NCI-H187 (cell line): ENCODE measurements around the gene KCTD21.
A peak's percentile ranks its signal among the peaks of the same experiment; 100 is the strongest.
"Not testable (repeated sequence)": the region's sequence is repeated elsewhere in the genome, so short reads cannot be mapped to it uniquely, and the experiment has no call there.

ENCODE experiments used
- DNase-seq, 2 experiments: peaks; one replicate each; lab custom pipeline; 2025; lab: John Stamatoyannopoulos, UW

The KCTD21 gene

DNA sequence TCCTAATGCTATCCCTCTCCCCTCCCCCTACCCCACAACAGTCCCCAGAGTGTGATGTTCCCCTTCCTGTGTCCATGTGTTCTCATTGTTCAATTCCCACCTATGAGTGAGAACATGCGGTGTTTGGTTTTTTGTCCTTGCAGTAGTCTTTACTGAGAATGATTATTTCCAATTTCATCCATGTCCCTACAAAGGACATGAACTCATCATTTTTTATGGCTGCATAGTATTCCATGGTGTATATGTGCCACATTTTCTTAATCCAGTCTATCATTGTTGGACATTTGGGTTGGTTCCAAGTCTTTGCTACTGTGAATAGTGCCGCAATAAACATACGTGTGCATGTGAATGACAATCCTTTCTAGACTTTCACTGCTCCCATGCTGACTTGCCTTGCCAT is 12.6 kb downstream of the KCTD21 start:
- not testable (repeated sequence) for DNase-seq

DNA sequence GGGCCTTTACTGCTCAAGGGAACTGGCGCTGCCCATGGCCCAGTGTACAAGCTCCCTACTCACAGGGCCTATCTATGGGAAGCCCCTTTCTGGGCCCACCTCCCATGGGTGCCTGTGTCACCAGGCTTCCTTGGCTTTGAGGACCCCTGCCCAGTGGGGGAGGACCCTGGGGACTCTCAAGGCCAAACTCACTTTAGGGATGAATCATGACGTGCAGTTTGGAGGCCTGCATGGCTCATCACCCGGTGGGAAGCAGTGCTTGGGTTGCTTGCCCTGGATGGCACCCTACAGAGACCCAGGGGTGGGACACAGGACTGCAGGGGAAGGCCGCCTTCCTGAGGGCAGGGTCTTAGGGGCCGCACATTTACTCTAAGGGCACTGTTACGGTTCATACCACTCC is 16.5 kb downstream of the KCTD21 start:
- no peak for DNase-seq

DNA sequence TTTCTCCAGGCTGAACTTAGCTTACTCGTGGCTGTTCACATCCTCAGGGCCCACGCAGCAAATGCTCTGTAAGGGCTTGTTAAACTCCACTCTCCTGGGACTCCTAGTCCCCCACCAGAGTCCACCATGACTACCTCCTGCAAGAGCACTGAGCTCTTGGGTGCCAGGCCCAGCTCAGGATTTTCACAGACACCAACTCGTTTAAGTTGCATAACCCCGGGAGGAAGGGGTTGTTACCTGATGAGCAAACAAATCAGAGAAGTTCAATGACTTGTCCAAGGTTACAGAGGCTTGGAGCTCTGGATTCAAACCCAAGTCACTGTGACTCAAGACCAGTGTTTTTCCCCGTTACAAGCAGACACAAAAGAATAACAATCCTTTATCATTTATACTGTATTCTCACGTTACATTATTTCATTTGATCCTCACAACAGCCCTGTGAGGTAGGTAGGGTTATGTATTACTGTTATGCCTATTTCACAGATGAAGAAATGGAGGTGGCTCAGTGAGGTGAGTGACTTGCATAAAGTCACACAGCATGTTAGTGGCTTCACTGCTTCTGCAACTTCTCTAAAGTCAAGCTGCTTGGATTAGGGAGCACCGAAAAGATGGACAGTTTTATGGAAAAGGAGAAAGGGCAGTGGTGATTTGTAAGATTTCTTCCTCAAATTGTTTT is 17.4 kb downstream of the KCTD21 start:
- DNase-seq = no peak

DNA sequence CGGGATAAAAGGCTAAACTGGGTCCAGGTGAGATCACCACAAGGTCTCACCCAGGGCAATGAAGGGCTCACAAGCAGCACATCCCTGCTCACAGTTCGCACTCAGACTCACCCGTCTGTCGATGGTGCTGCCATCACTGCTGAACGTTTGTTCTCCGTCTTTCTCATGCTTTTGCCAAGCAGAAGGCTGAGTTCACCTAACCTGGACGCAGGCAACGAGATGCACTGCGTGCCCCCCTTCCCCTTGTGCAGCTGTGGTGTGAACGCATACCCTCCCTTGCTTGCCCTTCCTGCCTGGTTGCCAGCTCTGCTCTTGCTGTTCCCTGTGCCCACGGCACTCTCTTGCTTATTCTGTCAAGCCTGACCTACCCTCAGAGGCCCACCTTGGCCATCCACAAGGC is 18.0 kb downstream of the KCTD21 start:
- DNase-seq = no peak

DNA sequence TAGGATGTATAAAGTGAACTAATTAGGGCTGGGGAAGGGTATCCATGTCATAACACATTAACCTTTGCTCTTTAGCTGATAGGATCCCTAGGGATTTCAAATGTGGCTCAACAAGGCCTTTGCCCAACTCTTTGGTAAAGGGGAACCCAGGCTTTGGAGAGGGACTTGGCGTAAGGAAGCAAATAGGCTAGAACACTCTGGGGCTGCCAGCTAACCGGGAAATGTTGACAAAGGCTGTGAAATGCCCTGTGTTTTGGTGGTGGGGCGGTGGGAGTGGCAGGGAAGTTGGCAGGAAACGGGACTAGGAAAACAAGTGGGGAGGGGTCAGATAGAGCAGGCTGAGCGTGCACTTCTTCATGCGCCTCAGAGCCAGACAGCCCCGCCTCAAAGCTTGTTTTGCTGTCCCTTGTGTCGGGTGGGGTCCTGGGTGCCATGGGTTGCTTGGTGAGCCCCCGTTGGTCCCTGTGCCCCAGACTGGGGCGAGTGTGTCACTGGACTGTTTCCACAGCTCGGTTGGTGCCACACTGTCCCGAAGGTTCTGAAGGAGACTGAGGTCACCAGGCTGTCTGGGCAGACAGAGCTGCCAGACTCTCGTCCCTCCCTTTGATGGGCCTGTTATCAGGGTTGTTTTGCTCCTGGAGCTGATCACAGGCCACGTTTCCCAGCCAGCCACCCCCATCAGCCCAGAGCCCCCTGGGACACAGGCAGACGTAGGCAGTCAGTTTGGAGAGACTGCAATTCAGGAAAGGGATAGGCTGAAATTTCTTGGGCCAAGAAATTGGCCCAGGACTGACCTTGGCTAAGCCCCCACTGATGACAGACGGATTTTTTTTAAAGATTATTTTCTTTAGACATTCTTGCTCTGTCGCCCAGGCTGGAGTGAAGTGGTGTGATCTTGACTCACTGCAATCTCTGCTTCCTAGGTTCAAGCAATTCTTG is 19.6 kb downstream of the KCTD21 start:
- DNase-seq = no peak

DNA sequence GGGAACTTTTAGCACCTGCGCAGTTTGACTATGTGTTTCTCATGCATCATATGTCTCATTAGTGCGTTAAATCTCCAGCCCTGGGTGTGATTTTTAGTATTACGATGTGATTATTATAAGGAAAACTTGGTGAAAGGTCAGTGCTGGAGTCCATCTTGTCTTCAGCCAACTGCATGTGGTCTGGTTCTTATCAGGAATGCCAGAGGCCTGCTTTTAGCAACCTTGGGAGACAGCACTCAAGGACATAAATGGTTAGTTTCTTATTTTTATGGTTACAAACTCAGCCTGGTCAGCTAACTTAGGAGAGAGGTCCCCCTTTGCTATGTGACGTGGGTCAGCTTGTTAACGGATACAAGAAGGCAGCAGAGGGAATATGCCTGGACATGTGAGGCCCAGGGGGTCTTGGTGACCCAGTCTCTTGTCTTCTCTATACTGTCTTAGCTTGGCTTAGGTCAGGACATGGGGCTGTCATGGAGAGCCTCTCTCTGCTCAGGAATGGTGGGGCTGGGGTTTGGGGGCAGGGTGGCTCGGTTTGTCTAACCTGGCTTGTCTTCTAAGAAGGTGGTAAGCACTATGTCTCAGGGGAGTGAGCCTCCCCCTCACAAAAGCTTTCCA is 21.5 kb downstream of the KCTD21 start:
- DNase-seq = no peak

DNA sequence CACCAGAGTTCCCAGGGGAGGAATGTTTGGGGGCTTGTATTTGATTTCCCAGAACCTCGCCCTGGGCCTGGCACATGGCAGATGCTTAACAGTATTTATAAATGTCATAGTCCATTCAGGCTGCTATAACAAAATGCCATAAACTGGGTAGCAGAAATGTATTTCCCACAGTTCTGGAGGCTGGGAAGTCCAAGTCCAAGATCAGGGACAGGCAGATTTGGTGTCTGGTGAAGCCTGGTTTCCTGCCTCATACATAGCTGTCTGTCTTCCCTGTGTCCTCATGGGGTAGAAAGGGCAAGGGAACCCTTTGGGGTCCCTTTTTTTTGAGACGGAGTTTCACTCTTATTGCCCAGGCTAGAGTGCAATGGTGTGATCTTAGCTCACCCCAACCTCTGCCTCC is 24.0 kb downstream of the KCTD21 start:
- no peak for DNase-seq

DNA sequence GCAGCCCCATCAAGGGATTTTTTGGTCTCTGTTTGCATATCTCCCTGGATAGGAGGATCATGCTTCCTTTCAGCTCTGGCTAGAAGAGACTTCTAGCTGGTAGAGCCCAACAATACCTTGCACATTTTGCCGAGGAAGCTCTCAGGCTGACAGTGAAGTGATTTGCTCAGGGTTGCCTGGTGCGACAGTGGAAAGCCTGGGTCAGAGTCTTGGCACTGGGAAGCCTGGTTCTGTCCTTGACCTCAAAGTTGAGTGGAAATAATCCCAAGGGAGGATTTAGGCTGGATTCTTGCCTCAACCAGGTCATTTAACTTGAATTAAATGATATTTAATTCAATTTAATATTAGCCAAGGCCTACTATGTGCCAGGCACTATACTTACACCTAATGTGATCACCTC is 24.6 kb downstream of the KCTD21 start:
- no peak for DNase-seq

DNA sequence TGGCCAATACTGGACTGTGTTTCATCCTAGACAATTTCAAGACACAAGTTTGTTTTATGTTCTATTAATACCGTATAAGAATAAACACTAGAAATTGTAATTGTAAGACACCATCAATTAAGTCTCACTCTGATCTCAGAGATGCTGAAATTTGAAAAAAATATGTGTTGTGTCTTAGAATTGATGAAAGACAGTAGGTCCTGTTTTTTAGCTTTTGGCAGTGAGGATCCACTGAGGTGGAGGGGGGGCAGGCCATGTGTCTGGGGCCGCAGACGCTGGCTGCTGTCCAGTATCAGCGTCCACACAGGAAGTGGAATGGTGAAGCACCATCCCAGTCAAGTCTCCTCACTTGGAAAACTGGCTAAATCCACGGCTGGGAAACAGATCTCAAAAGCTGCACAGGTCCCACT is 26.5 kb downstream of the KCTD21 start:
- DNase-seq = no peak

DNA sequence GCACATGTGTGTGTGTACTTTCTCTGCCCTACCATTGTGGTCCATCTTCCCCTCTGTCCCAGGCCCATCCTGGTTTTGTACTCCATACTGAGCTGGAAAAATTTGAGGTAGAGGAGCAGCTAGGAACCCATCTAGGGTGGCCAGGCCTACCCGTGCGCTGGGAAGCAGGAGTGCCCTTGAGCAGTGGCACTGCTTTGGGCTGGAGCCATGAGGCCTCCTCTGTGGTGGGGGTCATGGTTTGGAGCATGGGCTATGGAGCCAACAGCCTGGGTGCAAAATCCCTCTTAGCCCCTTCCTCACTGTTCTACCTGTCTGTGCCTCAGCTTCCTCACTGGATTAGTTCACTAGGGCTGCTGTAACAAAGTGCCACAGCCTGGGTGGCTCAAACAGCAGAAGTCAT is 27.1 kb downstream of the KCTD21 start:
- no peak for DNase-seq

DNA sequence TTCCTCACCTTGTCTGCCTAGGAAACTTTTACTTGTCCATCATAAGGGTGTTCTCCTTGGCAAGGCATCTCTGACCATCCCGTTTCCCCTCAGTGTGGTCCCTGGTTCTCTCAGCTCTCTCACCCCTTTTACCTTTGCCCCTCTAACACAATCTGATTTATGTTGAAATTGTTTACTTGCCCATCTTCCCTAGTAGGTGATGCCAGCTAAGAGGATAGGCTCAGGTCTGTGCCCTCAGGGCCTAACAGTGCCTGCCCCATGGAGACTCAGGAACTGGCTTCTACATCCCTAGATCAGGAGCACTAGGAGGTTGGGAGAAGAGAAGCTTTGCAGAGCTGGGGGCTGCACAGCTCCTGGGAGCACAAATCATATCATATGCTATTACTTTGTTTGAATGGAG is 27.9 kb downstream of the KCTD21 start:
- DNase-seq = no peak

DNA sequence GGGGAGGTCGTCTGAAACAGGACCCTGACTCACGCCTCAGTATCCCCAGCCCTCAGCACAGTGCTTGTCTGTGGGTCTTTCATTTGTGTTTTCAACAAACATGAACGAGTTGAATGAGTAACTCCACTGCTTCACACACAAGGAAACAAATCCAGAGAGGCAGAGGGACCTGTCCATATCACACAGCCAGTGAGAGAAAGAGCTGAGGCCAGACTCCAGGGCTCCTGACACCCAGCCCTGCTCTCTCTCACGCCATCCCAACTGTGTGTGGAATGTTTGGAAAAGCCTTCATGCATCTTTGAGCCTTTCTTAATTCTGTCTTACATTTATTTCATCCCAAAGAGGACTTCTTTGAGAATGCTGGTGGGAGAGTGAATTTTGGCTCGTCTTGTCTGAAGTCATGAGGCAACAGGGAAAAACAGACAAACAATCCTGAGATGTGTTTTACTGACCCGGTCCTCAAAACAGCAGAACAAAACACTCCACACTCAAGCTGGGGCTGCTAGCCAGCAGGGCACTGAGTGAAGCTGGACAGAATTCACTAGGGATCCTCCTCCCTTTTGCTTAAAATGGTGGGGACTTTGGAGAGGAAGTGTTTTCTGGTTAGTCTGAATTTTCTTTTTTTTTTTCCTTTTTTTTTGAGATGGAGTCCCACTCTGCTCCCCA is 29.3 kb downstream of the KCTD21 start:
- DNase-seq = no peak

DNA sequence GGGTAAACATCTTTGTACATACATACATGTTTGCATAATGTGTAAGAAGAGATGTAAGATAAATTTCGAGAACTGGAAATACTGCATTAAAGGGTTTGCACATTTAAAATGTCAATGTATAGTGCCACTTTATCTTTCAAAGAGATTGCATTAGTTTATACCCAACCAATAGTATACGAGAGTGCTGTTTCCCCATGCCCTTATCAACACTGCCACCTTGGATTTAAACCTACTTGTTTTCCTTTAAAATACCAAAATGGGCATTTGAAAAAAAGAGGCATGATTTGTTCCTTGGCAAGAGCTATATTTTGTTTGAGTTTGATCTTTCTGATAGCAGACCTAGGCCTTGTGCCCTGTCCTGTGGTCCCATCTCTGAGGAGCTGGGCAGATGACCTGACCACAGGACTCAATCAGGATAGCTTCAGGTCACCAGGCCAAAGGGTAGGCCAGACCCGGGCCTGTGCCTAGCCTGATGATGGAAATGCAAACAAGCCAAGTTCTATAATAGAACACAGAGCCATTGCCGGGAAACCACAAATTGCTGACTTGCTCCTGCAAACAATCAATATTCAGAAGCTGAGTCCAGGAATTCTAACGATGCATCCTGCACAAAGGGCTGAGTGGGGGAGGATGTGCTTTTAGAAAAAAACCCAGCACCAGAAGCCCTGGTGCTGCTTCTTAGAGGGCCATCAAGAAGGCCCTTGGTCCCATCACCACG is 32.1 kb downstream of the KCTD21 start:
- DNase-seq = no peak

DNA sequence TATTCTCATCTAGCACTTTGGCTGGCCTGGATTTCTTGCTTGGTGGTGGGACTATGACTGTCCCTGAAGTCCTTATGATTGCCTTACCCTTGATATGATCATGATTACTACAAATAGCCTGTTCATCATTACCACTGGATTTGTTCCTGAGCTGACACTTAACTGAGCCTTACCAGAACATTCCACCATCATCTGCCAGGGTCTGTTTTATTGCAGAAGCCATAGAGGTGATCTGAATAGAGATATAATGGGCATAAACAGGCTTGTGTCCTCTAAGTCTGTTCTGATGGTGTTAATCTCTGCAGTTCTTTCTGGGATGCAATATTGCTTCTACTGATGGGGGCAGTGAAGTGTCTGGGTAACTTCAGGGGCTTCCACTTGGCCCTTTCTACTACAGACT is 36.6 kb downstream of the KCTD21 start:
- no peak for DNase-seq

DNA sequence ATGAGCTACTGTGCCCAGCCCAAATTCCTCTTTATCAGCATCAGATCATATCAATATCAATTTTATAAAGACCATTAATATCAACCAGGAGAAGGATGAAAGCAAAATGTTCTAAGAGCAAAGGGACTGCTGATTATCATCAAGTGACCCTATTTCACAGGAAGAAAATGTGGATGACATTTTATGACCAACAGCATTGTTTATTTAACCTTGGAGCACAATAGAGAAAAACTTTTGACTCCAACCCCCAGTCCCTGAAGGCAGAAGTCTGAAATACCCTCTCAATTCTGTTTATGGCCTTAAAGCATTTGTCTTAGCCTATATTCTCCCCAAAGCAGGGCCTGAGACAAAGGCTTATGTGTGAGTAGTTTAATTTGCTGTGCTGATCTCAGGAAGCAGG is 37.7 kb downstream of the KCTD21 start:
- DNase-seq = no peak

DNA sequence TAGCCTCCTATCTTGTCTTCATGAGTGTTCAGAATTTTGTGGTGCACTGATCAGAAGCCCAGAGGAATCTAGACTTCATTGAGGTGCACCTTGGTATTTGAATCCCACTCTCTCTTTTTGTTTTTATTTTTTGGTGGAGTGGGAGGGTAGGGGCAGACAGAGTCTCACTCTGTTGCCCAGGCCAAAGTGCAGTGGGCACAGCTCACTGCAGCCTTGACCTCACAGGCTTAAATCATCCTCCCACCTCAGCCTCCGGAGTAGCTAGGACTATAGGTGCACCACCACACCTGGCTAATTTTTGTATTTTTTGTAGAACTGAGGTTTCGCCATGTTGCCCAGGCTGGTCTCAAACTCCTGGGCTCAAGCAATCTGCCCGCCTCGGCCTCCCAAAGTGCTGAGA is 38.1 kb downstream of the KCTD21 start:
- no peak for DNase-seq

DNA sequence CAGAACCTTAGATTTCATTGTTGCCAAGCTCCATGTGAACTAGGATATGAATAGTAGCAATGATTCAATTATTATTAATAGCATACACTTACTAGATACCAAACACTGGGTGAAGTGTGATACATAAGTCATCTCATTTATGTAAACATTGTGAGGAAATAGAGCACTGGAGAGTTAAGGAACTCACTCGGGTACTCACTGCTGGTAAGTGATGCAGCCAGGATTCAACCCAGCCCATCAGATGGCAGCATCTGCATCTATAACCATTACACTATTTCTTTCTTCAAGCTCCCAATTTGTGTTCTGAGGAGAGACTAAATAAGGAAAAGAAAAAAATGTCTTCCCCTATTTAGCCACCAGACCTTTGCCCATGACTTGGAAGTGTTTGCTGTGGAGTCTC is 38.8 kb downstream of the KCTD21 start:
- no peak for DNase-seq

DNA sequence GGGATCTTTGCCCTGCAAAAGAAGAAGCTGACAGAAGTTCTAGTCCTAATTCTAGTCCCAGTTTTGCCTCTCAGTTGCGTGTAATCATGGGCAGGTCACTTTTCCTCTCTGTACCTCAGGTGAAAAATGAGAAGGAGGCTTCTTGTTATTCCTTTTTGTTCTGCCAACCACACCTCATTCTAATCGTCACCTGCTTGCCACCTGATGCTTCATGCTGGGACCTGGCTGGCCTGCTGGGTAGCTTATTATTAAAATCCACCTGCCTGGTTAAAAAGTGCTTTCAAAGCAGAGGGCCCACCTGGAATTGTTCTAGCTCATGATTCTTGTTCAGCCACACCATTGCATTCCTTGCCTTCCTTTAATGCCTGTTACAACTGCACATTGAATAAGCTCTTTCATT is 40.6 kb downstream of the KCTD21 start:
- peak; percentile 28 to 45 for DNase-seq

DNA sequence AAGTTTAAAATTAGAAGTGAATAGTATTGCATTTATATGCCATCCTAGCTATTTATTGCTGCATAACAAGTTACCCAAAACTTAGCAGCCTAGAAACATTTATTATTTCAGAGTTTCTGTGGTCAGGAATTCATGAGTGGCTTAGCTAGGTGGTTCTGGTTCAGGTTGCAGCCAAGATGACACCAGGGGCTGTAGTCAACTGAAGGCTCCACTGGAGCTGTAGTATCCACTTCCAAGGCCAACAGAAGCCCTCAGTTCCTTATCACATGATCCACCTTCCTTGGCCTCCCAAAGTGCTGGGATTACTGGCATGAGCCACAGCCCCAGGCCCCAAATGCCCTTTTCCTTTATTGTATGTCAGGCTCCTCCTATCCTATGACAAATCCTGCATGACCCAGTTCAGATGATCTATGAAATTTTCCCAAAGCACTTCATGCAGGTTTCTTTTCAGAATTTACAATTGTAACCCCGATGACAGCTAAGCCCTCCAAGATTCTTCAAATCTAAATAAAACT is 42.9 kb downstream of the KCTD21 start:
- DNase-seq = no peak

DNA sequence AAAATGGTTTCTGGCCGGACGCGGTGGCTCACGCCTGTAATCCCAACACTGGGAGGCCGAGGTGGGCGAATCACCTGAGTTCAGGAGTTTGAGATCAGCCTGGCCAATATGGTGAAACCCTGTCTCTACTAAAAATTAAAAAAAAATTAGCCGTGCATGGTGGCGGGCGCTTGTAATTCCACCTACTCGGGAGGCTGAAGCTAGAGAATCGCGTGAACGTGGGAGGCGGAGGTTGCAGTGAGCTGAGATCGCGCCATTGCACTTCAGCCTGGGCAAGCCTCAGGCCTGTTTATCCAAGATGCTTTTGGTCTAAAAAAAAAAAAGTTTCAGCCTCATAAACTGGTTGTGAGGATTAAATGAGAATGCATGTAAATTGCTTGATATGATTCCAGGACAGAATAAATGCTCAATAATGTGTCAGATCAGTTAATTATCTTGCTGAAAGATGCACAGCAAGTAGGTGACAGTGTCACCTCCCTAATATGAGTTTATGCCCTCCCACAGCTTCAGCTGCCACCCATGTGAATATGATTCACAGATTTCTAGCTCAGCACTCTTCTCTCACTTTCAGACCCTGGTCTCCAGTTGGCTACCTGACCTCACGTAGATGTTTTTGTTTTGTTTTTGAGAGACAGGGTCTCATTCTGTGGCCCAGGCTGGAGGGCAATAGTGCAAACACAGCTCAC is 47.9 kb downstream of the KCTD21 start:
- DNase-seq = no peak
